Testis (tissue), 3 donors: ENCODE data around the gene HTT. TPM values are rescaled to one million over a fixed set of nuclear protein-coding genes. Genes with fewer than 3 reads are reported as not detected.
"Not testable (repeated sequence)": the region's sequence is repeated elsewhere in the genome, so short reads cannot be mapped to it uniquely, and the experiment has no call there.

ENCODE experiments used
- DNase-seq: peaks from one replicate; pipeline ENCODE4 v3.0.0-alpha.2; 2019
- H3K27ac ChIP-seq, 2 donors: fragments of 200-600 bp; sonication (generic); one replicate each; pipeline ENCODE4 v1.5.1; 2019
- H3K27me3 ChIP-seq: fragments of 200-600 bp; sonication (generic); one replicate; pipeline ENCODE4 v1.5.1; 2019
- H3K36me3 ChIP-seq: fragments of 200-600 bp; sonication (generic); one replicate; pipeline ENCODE4 v1.5.1; 2017; ENCODE audit warnings: low read depth; ENCODE audit errors: missing control alignments
- H3K4me1 ChIP-seq: fragments of 200-600 bp; sonication (generic); one replicate; pipeline ENCODE4 v1.5.1; 2019
- H3K4me3 ChIP-seq, 2 donors: fragments of 200-600 bp; sonication (generic); one replicate each; pipeline ENCODE4 v1.5.1; 2017 to 2019
- H3K9me3 ChIP-seq: fragments of 200-600 bp; sonication (generic); one replicate; pipeline ENCODE4 v1.5.1; 2017
- CTCF ChIP-seq, 3 experiments: fragments of 450-650 bp in 2 of 3; fragments of 200-600 bp in 1 of 3; sonication (generic) in 1 of 3; IDR thresholded peaks; one replicate each; pipeline ENCODE4 v1.5.1; 2016 to 2019; ENCODE audit warnings: antibody characterized with exemption in 3 of 3, mild to moderate bottlenecking in 2 of 3, moderate library complexity in 1 of 3
- POLR2A ChIP-seq: fragments of 450-650 bp; IDR thresholded peaks from one replicate; pipeline ENCODE4 v1.6.1; 2017; ENCODE audit warnings: antibody characterized with exemption, mild to moderate bottlenecking, moderate library complexity
- WGBS, 2 donors: methylation state at CpG; one replicate each; pipeline ENCODE4 v1.1.5; 2018; 5-methylcytosine and 5-hydroxymethylcytosine counted together
- intact Hi-C: fragments of 100-400 bp; cut with DNase I; formaldehyde crosslinking; loops from one replicate; pipeline ENCODE4 v1.15.1; 2023; ENCODE audit warnings: low total_unique reads
- polyA plus RNA-seq: library from polyadenylated mRNA; stranded (reverse); fragments of 350-450 nt; fragmentation: Illumina TruSeq; extraction: RNeasy Lipid Tissue Mini Kit (QIAGEN cat#74804); gene quantifications from one replicate; pipeline ENCODE4 v1.2.3, GENCODE V29; 2014; ENCODE audit warnings: low read depth, low replicate concordance; ENCODE audit not compliant: insufficient read depth
- total RNA-seq, 2 donors: library from RNA; depleted of rRNA; stranded (reverse); fragments of >200 nt; gene quantifications; one replicate each; pipeline ENCODE4 v1.2.3, GENCODE V29; 2016

Gene HTT
- total and polyA plus RNA-seq, 3 donors from 2014 or later = 45.2 to 168 (median 146) TPM

DNA sequence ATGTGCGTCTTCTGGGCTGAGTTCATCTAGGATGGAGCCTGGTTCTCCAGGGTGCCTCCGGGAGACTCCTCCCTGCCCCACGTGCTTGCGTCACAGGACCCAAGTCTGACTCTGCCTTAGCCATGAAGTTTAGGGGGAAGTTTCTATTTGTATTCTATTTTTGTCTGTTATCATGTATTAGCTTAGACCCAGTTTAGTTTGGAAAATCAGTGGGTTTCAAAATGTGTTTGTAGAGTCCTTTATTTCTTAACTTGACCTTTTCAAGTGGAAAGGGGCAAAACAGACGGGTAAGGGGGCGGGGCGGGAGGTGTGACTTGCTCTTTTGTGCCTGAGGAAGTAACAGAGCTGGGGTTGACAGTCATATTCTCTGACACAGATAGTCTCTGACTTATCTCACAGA, 86.0 kb downstream of the HTT start:
- Histone ChIP-seq H3K4me1 (no peaks in the 10 kb centered on the region), H3K36me3 (no peaks in the 10 kb centered on the region), H3K9me3 (no peaks in the 10 kb centered on the region), H3K4me3 (no peak overlapping the region), H3K27ac (no peak overlapping the region), H3K27me3 (no peaks in the 10 kb centered on the region)
- TF ChIP-seq POLR2A = no peak
- no peak for TF ChIP-seq CTCF (IDR thresholded peaks at IDR 0.05)
- intact Hi-C loops = no loop called here
- 80 to 88% methylated on average over 7 of the region's 7 CpGs for WGBS, 2 donors
- no peak for DNase-seq

DNA sequence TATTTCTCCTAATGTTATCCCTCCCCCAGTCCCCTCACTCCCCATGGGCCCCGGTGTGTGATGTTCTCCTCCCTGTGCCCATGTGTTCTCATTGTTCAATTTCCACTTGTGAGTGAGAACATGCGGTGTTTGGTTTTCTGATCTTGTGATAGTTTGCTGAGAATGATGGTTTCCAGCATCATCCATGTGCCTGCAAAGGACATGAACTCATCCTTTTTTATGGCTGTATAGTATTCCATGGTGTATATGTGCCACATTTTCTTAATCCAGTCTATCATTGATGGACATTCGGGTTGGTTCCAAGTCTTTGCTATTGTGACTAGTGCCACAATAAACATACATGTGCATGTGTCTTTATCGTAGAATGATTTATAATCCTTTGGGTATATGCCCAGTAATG, 86.6 kb downstream of the HTT start:
- H3K9me3 ChIP-seq, H3K4me3 ChIP-seq, H3K36me3 ChIP-seq, H3K4me1 ChIP-seq, DNase-seq, intact Hi-C loops, H3K27me3 ChIP-seq, H3K27ac ChIP-seq: not testable (repeated sequence)
- WGBS, 2 donors = 96 to 100% methylated on average over 4 of the region's 4 CpGs

DNA sequence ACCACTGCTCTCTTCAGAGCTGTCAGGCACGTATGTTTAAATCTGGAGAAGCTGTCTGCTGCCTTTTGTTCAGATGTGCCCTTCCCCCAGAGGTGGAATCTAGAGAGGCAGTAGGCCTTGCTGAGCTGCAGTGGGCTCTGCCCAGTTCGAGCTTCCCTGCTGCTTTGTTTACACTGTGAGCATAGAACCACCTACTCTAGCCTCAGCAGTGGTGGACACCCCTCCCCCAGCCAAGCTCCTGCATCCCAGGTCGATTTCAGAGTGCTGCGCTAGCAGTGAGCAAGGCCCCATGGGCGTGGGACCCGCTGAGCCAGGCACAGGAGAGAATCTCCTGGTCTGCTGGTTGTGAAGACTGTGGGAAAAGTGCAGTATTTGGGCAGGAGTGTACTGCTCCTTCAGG, 92.0 kb downstream of the HTT start:
- intact Hi-C loops, H3K36me3 ChIP-seq, H3K4me1 ChIP-seq, H3K9me3 ChIP-seq, H3K27ac ChIP-seq, H3K27me3 ChIP-seq, DNase-seq, H3K4me3 ChIP-seq: not testable (repeated sequence)
- 80 to 89% methylated on average over 5 to 6 of the region's 6 CpGs for WGBS, 2 donors

DNA sequence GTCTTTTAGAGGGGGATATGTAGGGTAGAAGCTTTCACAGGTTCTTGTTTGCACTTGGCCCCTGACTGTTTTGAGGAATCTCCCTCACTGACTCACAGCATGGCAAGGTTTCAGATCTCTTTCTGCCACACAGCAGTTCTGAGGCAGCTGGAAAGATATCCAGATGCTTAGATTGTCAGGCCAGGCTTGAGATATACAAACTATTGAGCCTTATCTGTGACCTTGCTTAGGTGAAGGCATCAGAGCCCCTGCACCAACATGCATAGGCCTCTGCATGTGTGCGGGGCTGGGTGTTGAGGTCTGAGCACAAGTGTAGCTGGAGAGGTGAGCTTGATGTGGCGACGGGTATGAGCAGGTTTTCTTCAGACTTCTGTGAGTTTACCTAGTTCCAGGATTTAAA, 93.5 kb downstream of the HTT start:
- intact Hi-C loops = no loop called here
- no peak overlapping the region for H3K27ac ChIP-seq
- H3K4me3 ChIP-seq = no peak overlapping the region
- TF ChIP-seq CTCF (IDR thresholded peaks at IDR 0.05) = no peak
- no peak for TF ChIP-seq POLR2A
- DNase-seq = no peak
- H3K36me3 ChIP-seq = no peaks in the 10 kb centered on the region
- H3K27me3 ChIP-seq = no peaks in the 10 kb centered on the region
- WGBS, 2 donors = 67 to 72% methylated on average over 3 of the region's 3 CpGs
- H3K4me1 ChIP-seq = no peaks in the 10 kb centered on the region
- no peaks in the 10 kb centered on the region for H3K9me3 ChIP-seq

DNA sequence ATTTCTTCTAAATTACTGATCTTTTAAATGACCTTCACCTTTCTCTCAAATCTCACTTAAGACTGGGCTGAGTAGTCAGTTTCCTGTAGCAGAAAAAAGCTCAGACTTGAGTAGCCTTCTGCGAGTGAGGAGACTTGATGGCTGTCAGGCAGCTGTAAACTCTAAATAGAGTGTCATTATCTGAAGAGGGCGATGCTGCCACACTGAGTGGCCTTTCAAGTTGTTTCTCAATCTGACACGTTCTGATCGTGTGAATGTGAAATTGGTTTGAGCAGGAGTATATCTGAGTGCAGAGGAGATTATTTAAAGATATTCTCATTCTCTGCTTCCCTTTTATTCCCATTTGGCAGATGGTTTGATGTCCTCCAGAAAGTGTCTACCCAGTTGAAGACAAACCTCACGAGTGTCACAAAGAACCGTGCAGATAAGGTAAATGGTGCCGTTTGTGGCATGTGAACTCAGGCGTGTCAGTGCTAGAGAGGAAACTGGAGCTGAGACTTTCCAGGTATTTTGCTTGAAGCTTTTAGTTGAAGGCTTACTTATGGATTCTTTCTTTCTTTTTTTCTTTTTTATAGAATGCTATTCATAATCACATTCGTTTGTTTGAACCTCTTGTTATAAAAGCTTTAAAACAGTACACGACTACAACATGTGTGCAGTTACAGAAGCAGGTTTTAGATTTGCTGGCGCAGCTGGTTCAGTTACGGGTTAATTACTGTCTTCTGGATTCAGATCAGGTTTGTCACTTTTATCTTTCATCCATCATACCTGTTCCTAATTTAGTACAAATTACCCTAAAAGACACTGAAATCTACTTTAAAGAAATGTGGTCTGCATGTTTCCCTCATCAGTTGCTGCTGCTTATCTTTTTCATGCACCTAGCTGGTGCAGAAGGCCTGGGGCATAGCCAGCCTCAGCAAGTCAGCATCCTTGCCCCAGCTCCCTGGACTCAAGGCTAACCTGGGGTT, 100.2 kb downstream of the HTT start:
- Histone ChIP-seq H3K27ac (no peak overlapping the region), H3K27me3 (no peaks in the 10 kb centered on the region), H3K4me1 (no peaks in the 10 kb centered on the region), H3K36me3 (no peaks in the 10 kb centered on the region), H3K4me3 (no peak overlapping the region), H3K9me3 (no peaks in the 10 kb centered on the region)
- WGBS, 2 donors = 86 to 87% methylated on average over 12 of the region's 12 CpGs
- no peak for TF ChIP-seq CTCF (IDR thresholded peaks at IDR 0.05)
- no peak for TF ChIP-seq POLR2A
- intact Hi-C loops = no loop called here
- no peak for DNase-seq
